ENCODE data around the gene HTT.

Gene HTT

GRCh38 chr4:3223956-3224748, 149.7 kb downstream of the HTT start:
- DNase-seq: no peak

GRCh38 chr4:3225071-3225850, 150.8 kb downstream of the HTT start:
- DNase-seq: no peak

- no peak for DNase-seq
Measured at GRCh38 chr4:3225936-3226335, 151.5 kb downstream of the HTT start.

GRCh38 chr4:3226467-3226866, 152.0 kb downstream of the HTT start:
- no peak for DNase-seq

DNA sequence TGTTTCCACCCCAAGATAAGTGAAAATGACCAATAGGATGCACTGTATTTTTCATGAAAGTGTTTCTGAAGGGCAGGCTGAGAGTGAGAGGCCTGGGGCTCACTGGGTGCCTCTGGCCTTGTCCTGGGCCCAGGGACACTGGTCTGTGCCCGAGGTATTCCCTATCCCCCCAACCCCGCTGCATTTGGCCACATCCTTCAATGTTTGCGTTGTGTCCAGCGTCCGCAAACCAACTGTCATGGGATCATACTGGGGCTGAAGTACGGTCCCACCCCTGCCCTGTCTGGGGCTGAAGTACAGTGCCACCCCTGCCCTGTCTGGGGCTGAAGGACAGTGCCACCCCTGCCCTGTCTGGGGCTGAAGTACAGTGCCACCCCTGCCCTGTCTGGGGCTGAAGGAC, 152.5 kb downstream of the HTT start:
- DNase-seq: no peak

DNA sequence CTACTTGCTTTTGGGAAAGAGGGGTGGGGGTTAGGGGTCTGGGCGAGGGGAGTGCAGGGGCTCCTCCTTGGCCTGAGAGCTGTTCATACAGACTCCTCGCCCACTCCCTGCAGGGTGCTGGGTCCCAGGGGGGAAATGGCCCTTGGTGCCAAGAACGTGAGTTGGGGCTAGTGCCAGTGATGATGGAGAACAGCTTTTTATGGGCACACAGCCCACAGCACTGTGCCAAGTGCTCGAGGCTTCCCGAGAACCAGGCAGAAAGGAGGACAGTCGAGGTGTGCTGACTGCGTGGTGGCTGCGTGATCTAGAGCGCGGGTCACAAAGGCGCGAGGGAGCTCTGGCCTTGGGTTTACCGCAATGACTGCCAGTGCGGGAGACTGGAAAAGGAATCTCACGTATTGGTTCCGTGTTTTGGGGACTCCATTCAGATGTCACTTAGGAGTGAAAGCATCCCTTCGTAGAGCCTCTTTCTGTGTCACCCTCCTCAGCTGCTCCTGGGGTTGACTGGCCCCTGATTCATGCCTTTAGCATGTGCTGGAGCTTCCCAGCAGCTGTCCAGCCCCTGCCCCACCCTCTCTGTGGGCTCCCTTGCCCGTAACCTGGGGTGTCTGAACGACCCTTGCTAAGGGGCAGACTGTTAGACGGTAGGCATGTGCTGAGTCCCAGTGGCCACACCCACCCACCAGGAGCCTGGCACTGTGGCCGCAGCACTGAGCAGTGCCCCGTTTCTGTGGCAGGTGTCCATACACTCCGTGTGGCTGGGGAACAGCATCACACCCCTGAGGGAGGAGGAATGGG, 153.6 kb downstream of the HTT start:
- DNase-seq: no peak

- DNase-seq: no peak
Measured at GRCh38 chr4:3228881-3229280, 154.4 kb downstream of the HTT start.

DNA sequence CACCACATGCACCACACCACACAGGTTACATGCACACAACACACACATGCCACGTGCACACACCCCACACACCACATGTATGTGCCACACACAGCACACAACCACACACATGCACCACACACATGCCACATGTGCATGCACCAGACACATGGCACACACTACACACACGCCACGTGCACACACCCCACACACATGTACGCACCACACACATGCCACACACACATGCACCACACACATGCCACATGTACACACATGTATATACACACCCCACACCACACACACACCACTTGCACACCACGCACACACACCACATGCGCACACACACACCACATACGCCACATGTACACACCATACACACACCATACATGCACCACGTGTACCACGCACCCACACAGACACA, 154.8 kb downstream of the HTT start:
- DNase-seq: no peak

- no peak for DNase-seq
Measured at GRCh38 chr4:3229964-3230363, 155.5 kb downstream of the HTT start.

DNA sequence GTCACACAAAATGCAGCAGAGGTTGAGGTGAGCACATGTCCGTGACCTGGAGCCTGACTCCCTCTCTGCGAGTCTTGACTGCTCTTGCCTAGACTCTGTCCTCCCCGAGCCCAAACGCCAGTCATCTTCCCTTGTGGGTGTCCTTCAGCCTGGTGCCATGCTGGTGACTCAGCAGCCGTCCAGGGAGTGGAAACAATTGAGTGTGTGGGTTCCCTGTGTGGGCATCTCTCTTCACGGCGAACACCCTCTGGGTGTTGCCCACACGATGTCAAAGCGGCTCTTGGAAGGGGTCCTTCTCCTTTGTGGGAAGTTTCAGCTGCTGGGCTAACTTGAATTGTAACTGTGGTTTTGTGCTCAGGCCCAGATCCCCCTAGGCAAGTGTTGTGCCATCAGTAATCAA, 157.0 kb downstream of the HTT start:
- no peak for DNase-seq

DNA sequence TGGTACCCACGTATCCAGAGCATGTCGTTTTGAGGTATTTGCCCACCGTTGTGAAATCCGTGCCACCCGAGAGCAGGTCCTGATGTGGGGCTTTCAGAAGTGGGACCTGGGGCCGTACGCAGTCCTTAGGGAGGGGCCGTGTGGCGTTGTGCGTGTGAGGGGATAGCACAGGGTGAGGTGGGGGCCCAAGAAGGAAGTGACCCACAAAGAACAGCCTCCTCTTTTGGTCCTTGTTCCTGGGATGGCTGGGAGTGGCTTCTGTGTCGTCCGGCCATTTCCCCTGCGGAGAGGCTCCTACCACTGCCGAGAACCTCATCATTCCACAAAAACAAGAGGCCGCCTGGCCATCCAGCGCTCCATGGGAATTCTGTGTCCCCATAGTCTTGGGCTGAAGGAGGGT, 157.5 kb downstream of the HTT start:
- no peak for DNase-seq

DNA sequence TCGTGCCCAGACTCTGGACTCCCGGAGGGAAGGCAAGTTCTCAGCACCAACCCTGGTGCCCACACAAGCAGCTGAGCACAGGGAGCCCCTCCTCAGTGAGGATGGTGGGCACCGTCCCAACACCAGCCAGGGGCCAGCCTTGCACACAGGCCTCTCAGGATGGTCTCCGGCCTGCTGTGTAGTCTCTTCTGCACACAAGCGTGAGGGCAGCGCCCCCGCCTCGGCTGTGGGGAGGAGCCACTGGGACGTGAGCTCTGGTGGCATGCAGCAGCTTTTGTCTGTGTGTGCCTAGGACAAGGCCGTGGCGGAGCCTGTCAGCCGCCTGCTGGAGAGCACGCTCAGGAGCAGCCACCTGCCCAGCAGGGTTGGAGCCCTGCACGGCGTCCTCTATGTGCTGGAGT, 158.4 kb downstream of the HTT start:
- no peak for DNase-seq

- DNase-seq: no peak
Measured at GRCh38 chr4:3233391-3234071, 159.1 kb downstream of the HTT start.

- DNase-seq: no peak
Measured at GRCh38 chr4:3234171-3235029, 159.9 kb downstream of the HTT start.

DNA sequence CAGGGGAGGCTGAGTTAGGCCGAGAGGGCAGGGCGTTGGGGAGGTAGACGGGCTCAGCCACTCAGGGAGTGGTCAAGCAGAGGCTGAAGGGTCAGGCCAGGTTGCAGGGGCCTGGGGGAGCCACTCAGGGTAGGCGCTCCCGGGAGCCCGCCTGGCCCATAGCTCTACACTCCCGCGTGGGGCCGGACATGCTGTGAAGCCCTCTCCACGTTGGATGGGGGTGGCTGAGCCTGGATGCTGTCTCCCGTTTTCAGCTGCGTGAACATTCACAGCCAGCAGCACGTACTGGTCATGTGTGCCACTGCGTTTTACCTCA, 160.5 kb downstream of the HTT start:
- no peak for DNase-seq

DNA sequence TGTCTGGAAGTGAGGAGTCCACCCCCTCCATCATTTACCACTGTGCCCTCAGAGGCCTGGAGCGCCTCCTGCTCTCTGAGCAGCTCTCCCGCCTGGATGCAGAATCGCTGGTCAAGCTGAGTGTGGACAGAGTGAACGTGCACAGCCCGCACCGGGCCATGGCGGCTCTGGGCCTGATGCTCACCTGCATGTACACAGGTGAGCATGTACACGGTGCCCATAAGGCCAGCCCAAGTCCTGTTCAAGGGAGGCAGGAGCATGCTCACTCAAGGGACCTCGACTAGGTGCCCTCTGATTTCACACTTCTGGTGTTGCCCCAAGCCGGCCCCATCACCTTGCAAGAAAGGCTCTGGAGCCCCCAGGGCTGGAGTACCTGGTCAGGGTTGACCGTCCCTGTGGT, 161.1 kb downstream of the HTT start:
- no peak for DNase-seq

GRCh38 chr4:3236326-3236878, 161.9 kb downstream of the HTT start:
- no peak for DNase-seq

DNA sequence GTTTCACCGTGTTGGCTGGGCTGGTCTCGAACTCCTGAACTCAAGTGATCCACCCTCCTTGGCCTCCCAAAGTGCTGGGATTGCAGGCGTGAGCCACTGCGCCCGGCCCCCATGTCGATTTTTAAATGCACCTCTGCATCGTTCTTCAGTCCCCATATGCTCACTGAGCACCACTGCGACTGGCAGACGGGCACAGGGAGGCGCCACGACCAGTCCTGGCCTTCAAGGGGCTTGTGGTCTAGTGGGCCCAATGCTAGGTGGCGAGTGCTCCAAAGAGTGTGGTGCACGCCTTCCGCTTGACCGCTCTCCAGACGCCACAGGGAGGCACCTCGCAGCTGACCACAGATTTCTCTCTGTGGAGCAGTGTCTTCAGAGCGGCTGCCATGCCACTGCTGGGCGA, 162.8 kb downstream of the HTT start:
- no peak for DNase-seq

- DNase-seq: no peak
Measured at GRCh38 chr4:3237712-3238560, 163.5 kb downstream of the HTT start.

GRCh38 chr4:3238721-3239120, 164.2 kb downstream of the HTT start:
- no peak for DNase-seq

DNA sequence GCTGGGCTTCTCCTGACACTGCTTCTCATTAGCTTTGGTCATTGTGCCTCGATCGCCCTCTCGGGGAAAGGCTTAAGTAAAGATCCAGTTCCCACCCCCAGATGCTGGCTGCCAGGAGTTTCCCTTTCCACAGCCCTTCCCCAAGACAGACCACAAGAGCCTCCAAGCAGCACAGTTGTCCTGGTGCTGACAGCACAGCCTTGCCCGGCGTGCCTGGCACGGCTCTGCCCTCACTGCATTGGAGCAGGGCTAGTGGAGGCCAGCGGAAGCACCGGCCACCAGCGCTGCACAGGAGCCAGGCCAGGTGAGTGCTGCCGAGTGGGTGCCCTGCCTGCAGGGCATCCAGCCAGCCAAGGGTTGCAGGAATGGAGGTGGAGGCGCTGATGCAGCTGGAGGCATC, 164.8 kb downstream of the HTT start:
- DNase-seq: no peak
